HepG2 (cell line): Measurements from ENCODE around the gene DNAAF3. TPM values are rescaled to one million over a fixed set of nuclear protein-coding genes. Genes with fewer than 3 reads are reported as not detected.

Source experiments
- CHD2 ChIP-seq: IDR thresholded peaks from 2 replicates; pipeline ENCODE4 v1.6.1; 2011; ENCODE audit warnings: low read depth, low read length, improper control_type of control experiment
- ESRRA ChIP-seq: sonication (generic); formaldehyde crosslinking; IDR thresholded peaks from 2 replicates; pipeline ENCODE4 v1.5.1; 2020; ENCODE audit warnings: mild to moderate bottlenecking, low read depth, missing genetic modification reagents
- GPBP1L1 ChIP-seq: sonication (generic); formaldehyde crosslinking; IDR thresholded peaks from 2 replicates; pipeline ENCODE4 v1.5.0; 2020; ENCODE audit warnings: mild to moderate bottlenecking, missing genetic modification reagents
- JDP2 ChIP-seq: sonication (generic); formaldehyde crosslinking; IDR thresholded peaks from 2 replicates; pipeline ENCODE4 v1.8.1; 2022; ENCODE audit warnings: missing genetic modification reagents, borderline replicate concordance
- NCOR1 ChIP-seq: fragments of 200-600 bp; sonication (generic); IDR thresholded peaks from 2 replicates; pipeline ENCODE4 v1.7.0; 2017; ENCODE audit warnings: antibody characterized with exemption, low read length, borderline replicate concordance
- NFYC ChIP-seq: IDR thresholded peaks from 2 replicates; pipeline ENCODE4 v1.6.1; 2016; ENCODE audit warnings: missing genetic modification reagents, missing compliant biosample characterization
- NR0B2 ChIP-seq: sonication (generic); formaldehyde crosslinking; IDR thresholded peaks from 2 replicates; pipeline ENCODE4 v1.4.0; 2020; ENCODE audit warnings: mild to moderate bottlenecking, missing genetic modification reagents
- NR2F6 ChIP-seq, 2 experiments: IDR thresholded peaks; 2 replicates each; pipeline ENCODE4 v1.6.1; 2016; ENCODE audit warnings: antibody characterized with exemption in 1 of 2, mild to moderate bottlenecking in 1 of 2
- PLRG1 ChIP-seq: fragments of 450-650 bp; conservative IDR thresholded peaks from 2 replicates; pipeline ENCODE4 v1.6.1; 2016
- RFX5 ChIP-seq: IDR thresholded peaks from 2 replicates; pipeline ENCODE4 v1.6.1; 2011; ENCODE audit warnings: low read depth, low read length, improper control_type of control experiment
- SIN3A ChIP-seq: IDR thresholded peaks from 2 replicates; pipeline ENCODE4 v1.6.1; 2011; ENCODE audit warnings: low read depth, mild to moderate bottlenecking, control low read depth, low read length, borderline replicate concordance
- ZBTB46 ChIP-seq: sonication (generic); formaldehyde crosslinking; IDR thresholded peaks from 2 replicates; pipeline ENCODE4 v1.4.0; 2020; ENCODE audit warnings: mild to moderate bottlenecking, missing genetic modification reagents, borderline replicate concordance
- ZKSCAN1 ChIP-seq: fragments of 150-350 bp; IDR thresholded peaks from 2 replicates; pipeline ENCODE4 v1.6.1; 2014; ENCODE audit warnings: low read length
- ZNF232 ChIP-seq: sonication (generic); formaldehyde crosslinking; IDR thresholded peaks from 2 replicates; pipeline ENCODE4 v1.4.0; 2020; ENCODE audit warnings: missing genetic modification reagents, borderline replicate concordance
- ZNF276 ChIP-seq: sonication (generic); formaldehyde crosslinking; IDR thresholded peaks from 2 replicates; pipeline ENCODE4 v1.4.0; 2020; ENCODE audit warnings: mild to moderate bottlenecking, low read depth, missing genetic modification reagents
- ZNF331 ChIP-seq: sonication (generic); formaldehyde crosslinking; IDR thresholded peaks from 2 replicates; pipeline ENCODE4 v1.4.0; 2020; ENCODE audit warnings: missing genetic modification reagents
- ZNF451 ChIP-seq: sonication (generic); formaldehyde crosslinking; IDR thresholded peaks from 2 replicates; pipeline ENCODE4 v1.5.0; 2020; ENCODE audit warnings: mild to moderate bottlenecking, missing genetic modification reagents
- ZNF468 ChIP-seq: sonication (generic); formaldehyde crosslinking; IDR thresholded peaks from 2 replicates; pipeline ENCODE4 v1.8.0; 2022; ENCODE audit warnings: mild to moderate bottlenecking, moderate library complexity, missing genetic modification reagents
- ZNF484 ChIP-seq: sonication (generic); formaldehyde crosslinking; IDR thresholded peaks from 2 replicates; pipeline ENCODE4 v1.5.1; 2020; ENCODE audit warnings: mild to moderate bottlenecking, low read depth, missing genetic modification reagents, borderline replicate concordance
- ZNF569 ChIP-seq: sonication (generic); formaldehyde crosslinking; IDR thresholded peaks from 2 replicates; pipeline ENCODE4 v1.5.0; 2020; ENCODE audit warnings: mild to moderate bottlenecking, missing genetic modification reagents, moderate library complexity, borderline replicate concordance
- ZNF570 ChIP-seq: sonication (generic); formaldehyde crosslinking; IDR thresholded peaks from 2 replicates; pipeline ENCODE4 v1.4.0; 2020; ENCODE audit warnings: mild to moderate bottlenecking, missing genetic modification reagents, borderline replicate concordance
- ZNF598 ChIP-seq: sonication (generic); formaldehyde crosslinking; IDR thresholded peaks from 2 replicates; pipeline ENCODE4 v1.5.1; 2020; ENCODE audit warnings: mild to moderate bottlenecking, missing genetic modification reagents, borderline replicate concordance
- ZNF850 ChIP-seq: sonication (generic); formaldehyde crosslinking; conservative IDR thresholded peaks from 2 replicates; pipeline ENCODE4 v1.9.0; 2021; ENCODE audit warnings: mild to moderate bottlenecking, missing genetic modification reagents
- polyA plus RNA-seq, 8 experiments: library from polyadenylated mRNA; depleted of rRNA in 3 of 8; stranded (reverse) in 7 of 8; unstranded in 1 of 8; fragments of >200 nt; fragmentation: Illumina TruSeq in 4 of 8; extraction: Trizol in 4 of 8; gene quantifications; 2 replicates each; pipeline versions ENCODE4 v1.2.1 to v1.2.3, GENCODE V29; 2011 to 2016; ENCODE audit warnings: low read depth in 4 of 8, missing spikeins in 1 of 8, mixed read lengths in 1 of 8; ENCODE audit not compliant: insufficient read depth in 1 of 8
- total RNA-seq, 5 experiments: library from RNA; depleted of rRNA; stranded (reverse); fragments of >200 nt; fragmentation: Illumina TruSeq; extraction: Trizol; gene quantifications; 2 replicates each; pipeline ENCODE4 v1.2.3, GENCODE V29; 2016; ENCODE audit warnings: low read depth in 1 of 5

DNAAF3 gene
- total and polyA plus RNA-seq, 2 of the 13 experiments (the other 11 are each of a cell fraction or from before 2014, with no cell fraction given) = 0.30 to 0.40 TPM

- 0 out of 2 replicates have a peak, but pooled peaks have one; percentile 22 for TF ChIP-seq ZBTB46
- no peak for TF ChIP-seq NFYC
- TF ChIP-seq ZNF451 = 0 out of 2 replicates have a peak, but pooled peaks have one; percentile 34
- no peak for TF ChIP-seq NCOR1
- 0 out of 2 replicates have a peak, but pooled peaks have one; percentile 46 for TF ChIP-seq ESRRA (CRISPR knock-in tag)
- peak; percentile 96 for TF ChIP-seq ZKSCAN1
- no peak for TF ChIP-seq ZNF468 (CRISPR knock-in tag)
- peak; percentile 86; the same call in 1 of the 2 replicates for TF ChIP-seq ZNF232 (CRISPR knock-in tag)
- TF ChIP-seq JDP2 (CRISPR knock-in tag) = no peak
- no peak; the same call in 1 of the 2 replicates for TF ChIP-seq ZNF331
- TF ChIP-seq ZNF276 (CRISPR knock-in tag) = no peak
- TF ChIP-seq CHD2 = no peak
- no peak for TF ChIP-seq ZNF569
- TF ChIP-seq NR0B2 (CRISPR knock-in tag) = no peak; the same call in 1 of the 2 replicates
- no peak for TF ChIP-seq RFX5
- no peak for TF ChIP-seq ZNF850
- TF ChIP-seq ZNF598 (CRISPR knock-in tag) = no peak
- peak; percentile 32; the same call in 1 of the 2 replicates for TF ChIP-seq SIN3A
- TF ChIP-seq GPBP1L1 = no peak
- TF ChIP-seq NR2F6 (IDR thresholded peaks at IDR 0.05) = peak; percentile 25; the same call in 1 of the 2 replicates
- peak; percentile 8; the same call in 1 of the 2 replicates for TF ChIP-seq NR2F6 (CRISPR knock-in tag; IDR thresholded peaks at IDR 0.05)
- no peak for TF ChIP-seq PLRG1
- no peak for TF ChIP-seq ZNF570 (CRISPR knock-in tag)
- TF ChIP-seq ZNF484 = peak; percentile 72; the same call in 1 of the 2 replicates
Measured at GRCh38 chr19:55209693-55210472, 43.5 kb upstream of the DNAAF3 start (continued).
